HEK293 (cell line): ENCODE data around the gene TCOF1.

Experiments used
- CTCF ChIP-seq: fragments of 450-650 bp; formaldehyde crosslinking; IDR thresholded peaks from 2 replicates; pipeline ENCODE4 v1.5.1; 2016; ENCODE audit warnings: missing biosample characterization, missing genetic modification characterization
- SP2 ChIP-seq: fragments of 450-650 bp; formaldehyde crosslinking; IDR thresholded peaks from 2 replicates; pipeline ENCODE4 v1.5.1; 2016; ENCODE audit warnings: missing biosample characterization, missing genetic modification characterization
- ZBTB49 ChIP-seq: fragments of 450-650 bp; formaldehyde crosslinking; IDR thresholded peaks from 2 replicates; pipeline ENCODE4 v1.5.1; 2016; ENCODE audit warnings: missing biosample characterization, missing genetic modification characterization, low read depth
- ZNF449 ChIP-seq: fragments of 450-650 bp; formaldehyde crosslinking; IDR thresholded peaks from 2 replicates; pipeline ENCODE4 v1.5.1; 2017; ENCODE audit warnings: missing biosample characterization, mild to moderate bottlenecking, missing genetic modification characterization, moderate library complexity
- ZNF639 ChIP-seq: fragments of 450-650 bp; formaldehyde crosslinking; IDR thresholded peaks from 2 replicates; pipeline ENCODE4 v1.5.1; 2016; ENCODE audit warnings: missing biosample characterization, missing genetic modification characterization
- ZNF677 ChIP-seq: fragments of 450-650 bp; IDR thresholded peaks from 2 replicates; pipeline ENCODE4 v1.5.0; 2018; ENCODE audit warnings: missing biosample characterization, mild to moderate bottlenecking, missing genetic modification characterization, moderate library complexity

GRCh38 chr5:150444770-150445169, 87.3 kb downstream of the TCOF1 start:
- TF ChIP-seq ZNF677 (tag by site-specific recombination) (no peak), CTCF (no peak), ZNF449 (tag by site-specific recombination) (no peak), SP2 (tag by site-specific recombination) (no peak), ZNF639 (no peak), ZBTB49 (tag by site-specific recombination) (no peak)
